Measurements from ENCODE around the gene BAIAP2L2.

DNA sequence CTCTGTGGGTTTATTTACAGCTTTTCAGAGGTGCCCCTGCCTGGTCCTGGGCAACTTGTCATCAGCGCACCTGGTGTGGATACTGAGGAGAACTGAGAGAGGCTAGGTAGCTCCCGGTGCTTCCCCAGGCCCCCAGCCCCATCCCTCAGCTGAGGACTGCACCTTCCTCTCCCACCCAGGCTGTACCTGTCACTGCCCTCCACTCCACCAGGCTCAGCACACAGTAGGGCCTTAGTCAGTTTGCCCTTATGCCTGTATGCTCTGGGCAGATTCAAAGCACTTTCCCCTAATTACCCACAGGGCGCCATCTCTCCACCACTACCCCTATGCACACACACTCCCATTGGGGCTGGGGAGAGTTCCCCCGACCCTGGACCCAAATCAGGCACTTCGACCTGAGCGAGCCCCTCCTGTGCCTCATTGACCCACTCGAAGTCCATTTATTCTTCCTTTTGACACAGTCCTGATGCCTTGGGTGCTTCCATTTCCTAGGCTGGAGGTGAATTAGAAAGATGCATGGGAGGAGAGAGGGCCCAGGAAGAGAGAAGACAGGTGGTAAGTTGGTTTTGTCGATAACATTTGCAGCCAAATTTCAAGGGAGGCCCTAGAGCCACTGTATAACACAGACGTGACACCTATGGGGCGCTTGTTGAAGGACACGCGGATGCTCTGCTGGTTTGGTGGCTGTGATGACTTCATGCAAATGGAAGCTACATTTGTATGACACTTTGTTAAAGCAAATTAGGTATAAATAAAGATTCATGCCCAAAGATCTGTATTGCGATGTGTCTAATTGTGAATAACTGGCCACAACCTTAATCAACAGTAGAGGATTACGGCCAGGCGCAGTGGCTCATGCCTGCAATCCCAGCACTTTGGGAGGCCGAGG, 67.1 kb downstream of the BAIAP2L2 start:
- TF ChIP-seq CHD2 (IDR thresholded peaks at IDR 0.05; ENCODE audit: low read length, partially characterized antibody) = no peak
- TF ChIP-seq RFX5 (IDR thresholded peaks at IDR 0.05) = no peak
- TF ChIP-seq NR3C1 (IDR thresholded peaks at IDR 0.05) = no peak
- TF ChIP-seq, protein P1, sequence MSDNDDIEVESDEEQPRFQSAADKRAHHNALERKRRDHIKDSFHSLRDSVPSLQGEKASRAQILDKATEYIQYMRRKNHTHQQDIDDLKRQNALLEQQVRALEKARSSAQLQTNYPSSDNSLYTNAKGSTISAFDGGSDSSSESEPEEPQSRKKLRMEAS (IDR thresholded peaks at IDR 0.05) = no peak
- TF ChIP-seq POLR2A (IDR thresholded peaks at IDR 0.05; ENCODE audit: low read length) = no peak
- TF ChIP-seq, protein P2, sequence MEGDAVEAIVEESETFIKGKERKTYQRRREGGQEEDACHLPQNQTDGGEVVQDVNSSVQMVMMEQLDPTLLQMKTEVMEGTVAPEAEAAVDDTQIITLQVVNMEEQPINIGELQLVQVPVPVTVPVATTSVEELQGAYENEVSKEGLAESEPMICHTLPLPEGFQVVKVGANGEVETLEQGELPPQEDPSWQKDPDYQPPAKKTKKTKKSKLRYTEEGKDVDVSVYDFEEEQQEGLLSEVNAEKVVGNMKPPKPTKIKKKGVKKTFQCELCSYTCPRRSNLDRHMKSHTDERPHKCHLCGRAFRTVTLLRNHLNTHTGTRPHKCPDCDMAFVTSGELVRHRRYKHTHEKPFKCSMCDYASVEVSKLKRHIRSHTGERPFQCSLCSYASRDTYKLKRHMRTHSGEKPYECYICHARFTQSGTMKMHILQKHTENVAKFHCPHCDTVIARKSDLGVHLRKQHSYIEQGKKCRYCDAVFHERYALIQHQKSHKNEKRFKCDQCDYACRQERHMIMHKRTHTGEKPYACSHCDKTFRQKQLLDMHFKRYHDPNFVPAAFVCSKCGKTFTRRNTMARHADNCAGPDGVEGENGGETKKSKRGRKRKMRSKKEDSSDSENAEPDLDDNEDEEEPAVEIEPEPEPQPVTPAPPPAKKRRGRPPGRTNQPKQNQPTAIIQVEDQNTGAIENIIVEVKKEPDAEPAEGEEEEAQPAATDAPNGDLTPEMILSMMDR (IDR thresholded peaks at IDR 0.05) = no peak
- TF ChIP-seq MAZ (IDR thresholded peaks at IDR 0.05; ENCODE audit: borderline replicate concordance, low read depth, low read length) = no peak
- TF ChIP-seq HOXA7 (CRISPR knock-in tag; IDR thresholded peaks at IDR 0.05) = no peak
- no peak for TF ChIP-seq MAFK (IDR thresholded peaks at IDR 0.05; ENCODE audit: partially characterized antibody)
- TF ChIP-seq, protein P3, sequence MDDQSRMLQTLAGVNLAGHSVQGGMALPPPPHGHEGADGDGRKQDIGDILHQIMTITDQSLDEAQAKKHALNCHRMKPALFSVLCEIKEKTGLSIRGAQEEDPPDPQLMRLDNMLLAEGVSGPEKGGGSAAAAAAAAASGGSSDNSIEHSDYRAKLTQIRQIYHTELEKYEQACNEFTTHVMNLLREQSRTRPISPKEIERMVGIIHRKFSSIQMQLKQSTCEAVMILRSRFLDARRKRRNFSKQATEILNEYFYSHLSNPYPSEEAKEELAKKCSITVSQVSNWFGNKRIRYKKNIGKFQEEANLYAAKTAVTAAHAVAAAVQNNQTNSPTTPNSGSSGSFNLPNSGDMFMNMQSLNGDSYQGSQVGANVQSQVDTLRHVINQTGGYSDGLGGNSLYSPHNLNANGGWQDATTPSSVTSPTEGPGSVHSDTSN (IDR thresholded peaks at IDR 0.05) = no peak
- no peak for TF ChIP-seq MYC (IDR thresholded peaks at IDR 0.05; ENCODE audit: borderline replicate concordance, low read length)
- TF ChIP-seq, protein P4, sequence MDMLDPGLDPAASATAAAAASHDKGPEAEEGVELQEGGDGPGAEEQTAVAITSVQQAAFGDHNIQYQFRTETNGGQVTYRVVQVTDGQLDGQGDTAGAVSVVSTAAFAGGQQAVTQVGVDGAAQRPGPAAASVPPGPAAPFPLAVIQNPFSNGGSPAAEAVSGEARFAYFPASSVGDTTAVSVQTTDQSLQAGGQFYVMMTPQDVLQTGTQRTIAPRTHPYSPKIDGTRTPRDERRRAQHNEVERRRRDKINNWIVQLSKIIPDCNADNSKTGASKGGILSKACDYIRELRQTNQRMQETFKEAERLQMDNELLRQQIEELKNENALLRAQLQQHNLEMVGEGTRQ (IDR thresholded peaks at IDR 0.05) = no peak

All from A549 (cell line).